ENCODE results near the gene MYH10.

MYH10 gene

DNA sequence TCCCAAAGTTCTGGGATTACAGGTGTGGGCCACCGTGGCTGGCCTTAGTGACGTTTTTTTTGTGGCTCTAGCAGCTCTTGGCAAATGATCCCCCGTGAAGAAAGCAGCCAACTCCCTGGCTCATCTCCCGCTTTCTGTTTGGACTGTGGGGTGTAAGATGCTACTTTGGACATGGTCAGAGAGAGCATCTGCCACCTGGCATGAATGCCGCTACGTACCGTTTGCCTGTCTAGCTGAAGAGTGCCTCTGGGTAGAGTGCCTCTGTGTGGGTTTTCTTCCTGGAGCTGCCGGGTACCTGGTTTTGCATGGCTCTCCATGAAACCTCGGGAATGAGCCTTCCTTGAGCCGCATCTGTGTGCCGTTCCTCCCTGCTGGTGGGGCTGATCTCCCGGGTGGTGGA lies 160.6 kb downstream of the MYH10 start:
- DNase-seq: no peak

DNA sequence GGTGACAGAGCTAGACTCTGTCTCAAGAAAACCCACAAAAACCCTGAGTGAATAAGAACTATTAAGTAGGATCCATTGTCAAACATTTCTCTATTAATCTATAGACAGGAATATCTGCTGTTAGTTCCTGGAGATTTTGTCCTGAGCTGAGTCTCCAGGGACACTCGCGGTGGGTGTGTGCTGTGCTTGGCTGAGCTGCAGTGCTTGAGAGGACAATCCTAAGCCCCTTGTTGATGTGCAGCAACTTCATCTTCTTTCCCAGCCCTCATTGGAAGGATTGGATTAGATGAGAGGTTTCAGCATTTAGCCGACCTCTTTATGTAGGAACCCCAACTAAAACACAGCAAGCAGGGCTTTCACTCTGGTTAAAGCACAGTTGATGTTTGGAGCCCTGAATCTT lies 161.5 kb downstream of the MYH10 start:
- no peak for DNase-seq

DNA sequence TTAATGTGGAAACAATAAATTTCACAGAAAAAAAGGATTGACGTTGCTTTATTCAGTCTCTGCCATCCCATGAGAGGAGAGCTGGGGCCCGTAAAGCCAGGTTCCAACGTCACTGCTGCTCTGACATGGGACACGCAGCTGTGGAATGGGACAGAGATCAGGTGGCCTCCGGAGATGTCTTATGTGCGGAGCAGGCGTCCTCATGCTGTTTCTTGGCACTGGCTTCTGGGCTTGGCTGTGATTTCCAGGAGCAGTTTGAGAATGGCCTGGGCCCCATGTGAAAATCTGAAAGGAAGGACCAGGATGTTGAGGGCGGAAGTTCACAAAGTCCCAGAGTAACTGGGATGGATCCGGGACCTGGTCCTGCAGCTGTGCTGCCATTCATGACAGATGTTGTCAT lies 162.4 kb downstream of the MYH10 start:
- DNase-seq: no peak

GRCh38 chr17:8467527-8467926 lies 163.0 kb downstream of the MYH10 start:
- no peak for DNase-seq

DNA sequence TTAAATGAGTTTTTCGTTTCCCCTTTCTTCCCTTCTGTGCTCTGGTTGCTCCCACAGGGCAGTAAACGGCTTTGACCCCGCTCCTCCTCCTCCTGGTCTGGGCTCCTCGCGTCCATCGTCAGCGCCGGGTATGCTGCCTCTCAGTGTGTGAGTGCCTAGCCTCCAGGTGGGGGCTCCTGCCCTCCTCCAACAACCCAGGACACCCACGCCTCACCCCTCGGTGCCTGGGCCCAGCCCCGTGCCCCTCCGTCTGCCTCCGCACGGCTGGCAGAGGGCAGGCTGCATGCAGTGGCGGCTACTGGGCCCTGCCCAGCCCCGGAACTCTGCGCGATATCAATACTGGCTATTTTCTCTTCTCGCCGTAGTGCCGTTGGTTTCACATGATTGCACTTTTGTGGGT lies 163.7 kb downstream of the MYH10 start:
- no peak for DNase-seq

GRCh38 chr17:8466456-8466855 lies 164.1 kb downstream of the MYH10 start:
- DNase-seq: no peak

GRCh38 chr17:8465759-8466158 lies 164.8 kb downstream of the MYH10 start:
- no peak for DNase-seq

DNA sequence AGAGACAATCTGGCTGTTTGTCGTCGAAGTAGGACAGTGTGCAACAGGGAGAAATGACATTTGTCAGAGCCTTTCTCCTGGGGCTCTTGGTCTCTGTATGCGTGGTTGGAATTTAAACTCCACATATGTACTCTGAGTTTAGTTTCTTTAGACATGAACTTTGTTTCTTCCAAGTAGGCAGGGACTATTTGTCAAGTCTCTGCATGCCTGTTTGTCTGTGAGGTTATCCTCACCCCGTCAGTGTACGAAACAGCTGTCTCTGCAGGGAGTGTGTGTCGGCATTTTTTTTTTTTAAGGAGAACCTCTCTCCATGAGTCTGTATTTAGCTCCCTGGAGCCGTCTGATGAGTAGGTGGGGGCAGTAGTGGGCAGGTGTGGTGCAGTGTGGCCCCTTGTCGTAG lies 165.2 kb downstream of the MYH10 start:
- no peak for DNase-seq

DNA sequence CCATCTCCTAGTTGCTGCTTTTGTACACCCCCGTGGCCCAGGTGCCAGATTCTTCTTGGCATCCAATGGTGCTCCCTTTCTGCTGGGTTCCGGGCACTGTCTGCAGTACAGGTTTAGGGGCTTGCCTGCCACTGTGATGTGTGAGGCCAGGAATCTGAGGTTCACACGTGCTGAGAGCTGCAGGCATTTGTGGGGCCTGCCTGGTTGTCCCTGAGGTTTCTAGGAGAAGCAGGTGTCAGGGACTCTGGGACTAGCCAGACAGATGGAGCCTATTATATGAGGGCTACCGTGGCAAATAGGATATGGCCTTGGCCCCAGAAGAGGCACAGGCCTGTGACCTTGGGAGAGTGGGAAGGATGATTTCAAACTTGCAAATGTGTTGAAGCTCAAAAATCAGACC lies 165.6 kb downstream of the MYH10 start:
- DNase-seq: no peak

DNA sequence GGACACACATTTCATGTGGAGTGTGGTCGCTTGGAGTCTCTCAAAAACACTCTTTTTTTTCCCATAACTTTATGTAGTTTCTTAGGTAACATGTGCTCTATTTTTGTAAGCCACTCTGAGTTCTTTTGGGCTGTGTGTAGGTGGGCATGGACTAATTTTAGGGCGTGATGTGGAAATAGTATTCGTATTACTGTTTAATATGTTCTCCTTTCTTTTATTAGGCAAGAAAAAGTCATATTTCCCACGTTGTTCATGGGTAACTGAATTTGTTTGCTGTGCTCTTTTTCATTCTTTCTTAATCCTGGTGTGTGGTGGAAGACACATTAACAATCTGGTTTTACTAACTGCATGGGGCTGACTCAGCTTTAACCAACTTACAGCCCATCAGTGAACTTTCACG lies 167.4 kb downstream of the MYH10 start:
- DNase-seq: no peak

DNA sequence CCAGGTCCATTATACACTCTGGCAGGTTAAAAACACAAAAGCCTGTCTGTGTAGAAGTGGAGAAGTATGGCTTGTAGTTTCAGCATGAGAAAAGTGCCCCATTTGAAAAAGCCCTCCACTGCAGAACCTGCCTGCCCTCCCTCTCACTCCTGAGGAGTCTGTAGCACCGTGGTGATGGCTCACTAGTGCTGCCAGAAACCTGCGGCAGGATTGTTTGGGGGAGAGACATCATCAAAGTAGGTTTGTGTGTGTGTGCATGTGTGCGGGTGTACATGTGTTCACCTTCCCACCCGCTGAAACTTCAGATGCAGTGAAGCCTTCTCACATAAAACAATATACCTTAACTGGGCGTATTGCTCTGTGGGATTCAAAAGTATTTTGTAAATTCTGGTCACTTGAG lies 168.0 kb downstream of the MYH10 start:
- no peak for DNase-seq

GRCh38 chr17:8459831-8460230 lies 170.7 kb downstream of the MYH10 start:
- no peak for DNase-seq

- DNase-seq: peak; percentile 97
Measured at GRCh38 chr17:8459107-8459506, 171.4 kb downstream of the MYH10 start.

GRCh38 chr17:8458128-8458527 lies 172.4 kb downstream of the MYH10 start:
- DNase-seq: no peak

- DNase-seq: no peak
Measured at GRCh38 chr17:8455665-8456209, 174.8 kb downstream of the MYH10 start.

- DNase-seq: no peak
Measured at GRCh38 chr17:8453326-8453725, 177.2 kb downstream of the MYH10 start.

DNA sequence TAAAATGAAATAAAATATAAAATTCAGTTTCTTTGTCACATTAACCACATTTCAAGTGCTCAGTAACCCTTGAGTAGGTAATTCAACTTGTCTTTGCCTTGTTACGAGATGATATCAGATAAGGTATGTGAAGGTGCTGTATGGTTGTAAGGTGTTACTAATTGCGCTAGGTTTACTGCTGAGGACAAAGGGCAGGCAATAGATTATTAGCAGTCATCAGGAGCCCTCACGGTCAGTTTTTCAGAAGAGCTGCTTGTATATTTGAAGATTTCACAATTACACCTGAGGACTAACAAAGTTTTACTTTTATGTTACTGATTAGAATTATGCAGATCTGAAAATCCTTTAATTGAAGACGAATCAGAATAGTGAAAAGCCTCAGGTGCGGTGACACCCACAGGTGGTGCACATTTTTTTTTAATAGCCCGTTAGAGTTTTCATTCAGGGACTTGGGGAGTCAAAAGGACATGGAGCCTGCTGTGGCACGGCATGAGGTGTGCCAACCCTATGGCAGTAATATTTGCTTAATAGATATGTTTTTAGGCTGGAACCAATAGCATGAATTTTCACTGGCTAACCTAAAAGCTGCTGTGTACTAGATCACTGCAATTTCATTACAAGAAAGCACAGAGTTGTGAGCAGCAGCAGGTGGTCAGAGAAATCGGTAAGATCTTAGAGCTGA lies 178.5 kb downstream of the MYH10 start:
- no peak for DNase-seq

DNA sequence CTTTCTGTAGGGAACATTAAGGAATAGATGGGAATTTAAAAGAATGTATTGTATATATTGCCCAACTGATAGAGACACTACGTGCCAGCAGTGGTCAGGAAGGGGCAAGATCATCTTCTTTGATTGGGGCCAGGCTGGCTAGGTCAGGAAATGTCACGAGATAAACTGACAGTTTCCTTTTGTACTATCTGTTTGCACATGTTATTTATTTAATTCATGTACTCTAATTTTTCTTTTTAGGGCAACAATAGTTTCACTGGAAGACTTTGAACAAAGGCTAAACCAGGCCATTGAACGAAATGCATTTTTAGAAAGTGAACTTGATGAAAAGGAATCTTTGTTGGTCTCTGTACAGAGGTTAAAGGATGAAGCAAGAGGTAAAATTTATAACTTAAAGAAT lies 182.2 kb downstream of the MYH10 start:
- DNase-seq: no peak

DNA sequence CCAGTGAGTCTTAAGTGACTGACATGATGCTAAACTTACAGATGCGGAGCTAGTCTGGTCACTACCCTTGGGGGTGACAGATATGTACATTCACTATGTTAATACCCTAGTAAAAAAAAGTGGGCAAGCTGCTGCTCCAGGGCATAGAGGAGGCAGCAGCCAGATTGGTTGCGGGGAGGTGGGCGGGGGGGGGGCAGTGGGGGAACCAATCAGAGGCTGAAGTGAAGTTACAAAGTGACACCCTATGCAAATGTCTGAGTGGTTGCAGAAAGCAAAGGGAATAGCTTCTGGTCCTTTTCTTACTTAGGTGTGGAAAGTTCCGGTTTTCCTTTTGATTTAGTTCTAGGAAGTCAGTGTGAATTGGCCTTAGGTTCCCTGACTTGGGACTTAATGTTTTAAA lies 182.7 kb downstream of the MYH10 start:
- no peak for DNase-seq

GRCh38 chr17:8445536-8445935 lies 185.0 kb downstream of the MYH10 start:
- no peak for DNase-seq

- DNase-seq: no peak
Measured at GRCh38 chr17:8444494-8444893, 186.0 kb downstream of the MYH10 start.

GRCh38 chr17:8443756-8444155 lies 186.8 kb downstream of the MYH10 start:
- no peak for DNase-seq

GRCh38 chr17:8442310-8442709 lies 188.2 kb downstream of the MYH10 start:
- DNase-seq: no peak

GRCh38 chr17:8441690-8442089 lies 188.8 kb downstream of the MYH10 start:
- DNase-seq: no peak

GRCh38 chr17:8439681-8440080 lies 190.8 kb downstream of the MYH10 start:
- no peak for DNase-seq

Data from NCI-H1105 (cell line).